Hematopoietic multipotent progenitor cell treated with erythropoietin and hydrocortisone succinate and interleukin-3 and kit ligand, for 15 days (in vitro differentiated cells): ENCODE results near the gene SEPTIN10.
"Not testable (repeated sequence)": the region's sequence is repeated elsewhere in the genome, so short reads cannot be mapped to it uniquely, and the experiment has no call there.

ENCODE experiments used
- DNase-seq: peaks from one replicate; pipeline ENCODE4 v3.0.0-alpha.2; 2015; ENCODE audit warnings: low spot score

The SEPTIN10 gene

DNA sequence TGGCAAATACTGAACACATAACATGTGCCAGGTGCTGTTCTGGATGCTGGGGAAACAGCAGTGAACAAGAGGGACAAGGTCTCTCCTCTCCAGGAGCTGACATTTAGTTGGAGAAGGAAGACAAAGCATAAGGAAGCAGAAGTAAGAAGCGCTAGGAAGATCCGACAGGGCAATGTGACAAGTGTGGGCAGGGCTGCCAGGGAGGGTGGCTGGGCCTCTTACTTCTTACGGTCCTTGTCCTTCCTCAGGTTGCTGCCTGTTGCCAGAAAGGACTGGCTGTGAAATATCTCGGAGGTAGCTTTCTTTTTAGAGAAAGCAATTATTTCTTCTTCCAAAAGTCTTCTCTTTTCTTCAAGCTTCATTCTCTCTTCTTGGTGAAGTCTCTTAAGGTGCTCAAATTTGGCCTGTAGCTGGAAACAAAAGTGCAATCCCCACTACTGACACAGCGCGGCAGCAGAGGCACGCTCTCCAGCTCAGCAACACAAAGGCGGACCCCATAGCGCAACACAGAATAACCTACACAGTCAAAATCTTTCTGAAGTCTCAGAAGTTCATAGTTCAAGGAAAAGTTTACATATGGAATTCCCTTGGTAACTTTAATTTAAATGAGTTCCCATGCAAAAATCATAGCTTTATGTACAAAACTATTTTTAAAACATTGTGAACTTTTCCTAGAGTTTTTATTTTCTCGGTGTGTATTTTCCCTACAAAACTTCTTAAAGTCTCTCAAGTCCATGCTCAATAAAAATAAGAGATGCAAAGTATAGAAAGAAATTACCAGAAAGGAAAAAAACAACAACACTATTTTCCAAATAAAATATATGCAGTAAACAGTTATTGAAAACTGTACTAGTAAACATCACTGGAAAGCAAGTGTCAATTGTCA, 67.7 kb downstream of the SEPTIN10 start:
- peak; percentile 20 for DNase-seq

- DNase-seq = no peak
Observed at GRCh38 chr2:109542384-109542783, 71.4 kb downstream of the SEPTIN10 start.

DNA sequence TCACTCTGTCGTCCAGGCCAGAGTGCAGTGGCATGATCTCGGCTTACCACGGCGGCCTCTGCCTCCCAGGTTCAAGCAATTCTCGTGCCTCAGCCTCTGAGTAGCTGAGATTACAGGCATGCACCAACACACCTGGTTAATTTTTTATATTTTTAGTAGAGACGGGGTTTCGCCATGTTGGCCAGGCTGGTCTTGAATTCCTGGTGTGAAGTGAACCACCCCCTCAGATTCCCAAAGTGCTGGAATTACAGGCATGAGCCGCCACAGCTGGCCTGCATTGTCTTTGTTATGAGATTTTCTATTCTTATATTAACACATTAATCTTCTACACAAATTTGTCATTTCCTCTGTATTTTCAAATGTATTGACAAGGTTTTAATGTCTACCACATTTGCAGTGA, 75.2 kb downstream of the SEPTIN10 start:
- DNase-seq = no peak

DNA sequence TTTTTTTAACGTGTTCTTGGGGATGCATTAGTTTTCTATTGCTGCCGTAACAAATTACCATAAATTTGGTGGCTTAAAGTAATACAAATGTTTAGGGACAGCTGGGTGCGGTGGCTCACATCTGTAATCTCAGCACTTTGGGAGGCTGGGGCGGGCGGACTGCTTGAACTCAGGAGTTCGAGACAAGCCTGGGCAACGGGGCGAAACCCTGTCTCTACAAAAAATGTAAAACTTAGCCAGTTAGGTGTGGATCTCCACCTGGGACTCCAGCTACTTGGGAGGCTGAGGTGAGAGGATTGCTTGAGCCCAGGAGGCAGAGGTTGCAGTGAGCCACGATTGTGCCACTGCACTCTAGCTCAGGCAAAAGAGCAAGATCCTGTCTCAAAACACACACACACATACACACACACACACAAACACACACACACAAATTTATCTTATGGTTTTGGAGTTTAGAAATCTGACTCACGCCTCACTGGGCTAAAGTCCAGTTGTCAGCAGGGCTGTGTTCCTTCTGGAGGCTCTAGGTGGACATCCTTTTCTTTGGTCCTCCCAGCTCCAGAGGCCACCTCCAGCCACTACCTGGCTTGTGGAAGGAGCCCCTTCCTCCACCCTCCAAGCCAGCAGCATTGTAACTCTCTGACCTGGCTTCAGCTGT, 76.1 kb downstream of the SEPTIN10 start:
- no peak for DNase-seq

DNA sequence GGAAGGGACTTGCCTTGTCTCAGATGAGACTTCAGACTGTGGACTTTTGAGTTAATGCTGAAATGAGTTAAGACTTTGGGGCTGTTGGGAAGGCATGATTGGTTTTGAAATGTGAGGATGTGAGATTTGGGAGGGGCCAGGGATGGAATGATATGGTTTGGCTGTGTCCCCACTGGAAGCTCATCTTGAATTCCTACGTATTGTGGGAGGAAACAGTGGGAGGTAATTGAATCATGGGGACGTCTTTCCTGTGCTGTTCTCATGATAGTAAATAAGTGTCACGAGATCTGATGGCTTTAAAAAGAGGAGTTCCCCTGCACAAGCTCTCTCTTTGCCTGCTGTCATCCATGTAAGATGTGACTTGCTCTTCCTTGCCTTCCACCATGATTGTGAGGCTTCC, 77.2 kb downstream of the SEPTIN10 start:
- DNase-seq = not testable (repeated sequence)

GRCh38 chr2:109535217-109535946, 78.4 kb downstream of the SEPTIN10 start:
- no peak for DNase-seq

GRCh38 chr2:109533823-109534222, 79.9 kb downstream of the SEPTIN10 start:
- DNase-seq = no peak

DNA sequence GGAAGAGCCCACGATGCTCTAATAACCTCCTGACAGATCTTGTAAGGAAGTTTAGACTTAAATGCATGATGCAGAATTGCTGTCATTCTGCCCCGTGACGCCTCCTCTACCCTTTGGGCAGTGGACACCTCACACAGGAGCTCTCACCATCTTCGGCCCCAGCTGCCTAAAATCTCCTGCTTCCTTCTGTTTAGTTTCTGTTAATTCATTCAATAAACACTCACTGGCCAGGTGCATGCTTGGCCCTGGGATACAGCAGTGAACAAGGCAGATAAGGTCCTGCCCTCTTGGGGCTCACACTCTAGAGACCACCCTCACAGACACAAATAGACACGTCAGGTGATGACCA, 81.1 kb downstream of the SEPTIN10 start:
- no peak for DNase-seq

- no peak for DNase-seq
Observed at GRCh38 chr2:109531896-109532727, 81.7 kb downstream of the SEPTIN10 start.

DNA sequence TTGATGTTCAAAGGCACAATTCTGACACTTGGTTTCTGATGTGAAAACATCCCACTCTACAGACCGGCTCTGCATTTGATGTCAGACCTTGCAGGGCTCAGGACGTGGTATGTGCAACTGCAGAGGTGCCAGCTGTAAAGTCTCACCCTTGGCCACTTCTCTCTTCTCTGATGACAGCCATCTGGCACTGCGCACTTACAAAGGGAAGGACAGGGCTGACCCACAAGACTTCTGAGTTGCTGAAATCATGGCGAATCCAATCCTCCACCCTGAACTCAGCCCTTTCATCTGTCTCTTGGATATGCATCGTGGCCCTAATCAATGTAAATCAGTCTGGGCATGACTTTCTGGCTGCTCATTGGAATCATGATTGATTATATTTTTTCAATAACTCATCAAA, 82.5 kb downstream of the SEPTIN10 start:
- no peak for DNase-seq

DNA sequence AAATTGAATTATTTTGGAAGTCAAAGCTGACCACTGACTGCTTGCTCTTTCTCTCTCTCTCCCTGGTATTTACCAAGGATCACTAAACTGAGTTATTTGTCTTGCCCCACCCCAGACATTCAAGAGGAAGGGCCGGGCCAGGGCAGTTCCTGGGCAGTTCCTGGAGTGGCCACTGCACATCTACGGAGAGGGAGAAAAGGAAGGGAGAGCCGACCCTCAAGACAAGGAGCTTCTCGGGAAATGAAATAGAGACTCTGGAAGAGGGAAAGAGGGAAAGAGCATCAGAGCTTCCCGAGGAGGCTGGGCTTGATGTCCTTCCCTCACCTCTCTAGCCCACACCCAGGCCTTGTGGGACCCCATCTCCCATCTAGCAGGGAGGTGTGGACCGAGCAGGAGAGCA, 83.1 kb downstream of the SEPTIN10 start:
- no peak for DNase-seq

DNA sequence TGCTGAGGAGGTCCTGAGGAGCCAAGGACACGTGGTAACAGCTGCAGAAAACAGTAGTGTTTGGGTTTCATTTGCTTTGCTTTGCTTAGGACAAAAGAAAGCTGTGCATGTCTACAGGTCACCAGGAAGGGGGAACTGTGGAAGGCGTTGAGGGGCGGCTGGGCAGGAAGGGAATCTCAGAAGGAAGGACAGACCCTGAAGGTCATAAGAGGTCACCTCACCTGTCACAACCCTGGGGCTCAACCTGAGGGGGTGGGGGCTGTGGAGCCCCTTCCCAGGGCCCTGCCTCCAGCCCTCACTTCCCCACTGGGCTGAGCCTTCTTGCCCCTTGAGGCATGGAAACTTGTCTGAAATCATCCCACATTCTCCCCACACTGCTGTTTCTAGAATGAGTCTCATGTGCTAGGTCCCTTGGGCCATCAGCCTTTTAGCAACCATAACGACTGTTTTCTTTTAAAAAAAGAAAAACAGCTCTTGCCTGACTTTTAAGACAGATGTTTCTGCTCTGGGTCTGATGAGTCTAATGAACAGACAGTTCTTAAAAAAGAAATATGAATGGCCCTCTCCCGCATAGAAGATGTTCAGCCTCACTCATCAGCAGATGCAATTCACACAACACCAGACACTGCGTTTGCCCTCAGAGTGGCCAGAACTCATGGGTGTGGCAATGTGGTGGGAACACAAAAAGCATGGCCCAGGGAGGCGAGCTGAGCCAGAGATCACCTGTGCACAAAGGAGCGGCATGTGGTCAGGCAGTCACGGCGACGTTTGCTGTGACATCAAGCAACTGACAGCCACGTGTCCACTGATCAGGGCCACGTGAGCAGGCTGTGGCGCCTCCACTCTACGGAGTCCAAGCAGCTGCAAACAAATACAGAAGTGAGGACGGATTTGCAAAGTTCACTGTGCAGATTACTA, 84.0 kb downstream of the SEPTIN10 start:
- DNase-seq = no peak

DNA sequence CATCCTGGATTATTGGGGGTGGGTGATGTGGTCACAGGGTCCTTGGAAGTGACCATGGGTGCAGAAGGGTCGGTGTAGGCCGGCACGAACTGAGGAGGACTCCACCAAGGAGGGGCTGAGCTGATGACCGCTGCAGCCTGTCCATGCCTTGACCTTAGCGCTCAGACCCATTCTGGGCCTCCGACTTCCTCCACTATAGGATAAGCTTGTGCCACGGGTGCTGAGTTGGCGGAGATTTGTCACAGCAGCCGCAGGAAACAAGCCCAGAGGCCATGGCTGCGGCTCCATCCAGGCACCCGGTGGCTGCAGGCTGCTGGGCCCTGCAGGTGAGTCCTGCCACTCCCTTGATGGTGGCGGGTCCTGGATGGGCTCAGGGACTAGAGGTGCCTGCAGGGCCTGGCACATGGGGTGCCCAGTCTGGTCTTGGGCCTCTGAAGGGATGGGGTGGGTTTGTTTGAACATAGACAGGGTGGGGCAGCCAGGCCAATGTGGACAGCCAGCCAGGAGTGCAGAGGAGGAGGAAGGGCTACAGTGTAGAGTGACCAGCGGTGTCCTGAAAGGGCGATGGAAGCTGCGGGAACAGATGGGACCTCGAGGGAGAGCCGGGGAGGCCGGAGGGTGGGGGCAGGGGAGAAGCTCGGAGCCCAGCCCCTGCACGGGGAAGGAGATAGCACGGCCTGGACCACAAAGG, 84.8 kb downstream of the SEPTIN10 start:
- no peak for DNase-seq

DNA sequence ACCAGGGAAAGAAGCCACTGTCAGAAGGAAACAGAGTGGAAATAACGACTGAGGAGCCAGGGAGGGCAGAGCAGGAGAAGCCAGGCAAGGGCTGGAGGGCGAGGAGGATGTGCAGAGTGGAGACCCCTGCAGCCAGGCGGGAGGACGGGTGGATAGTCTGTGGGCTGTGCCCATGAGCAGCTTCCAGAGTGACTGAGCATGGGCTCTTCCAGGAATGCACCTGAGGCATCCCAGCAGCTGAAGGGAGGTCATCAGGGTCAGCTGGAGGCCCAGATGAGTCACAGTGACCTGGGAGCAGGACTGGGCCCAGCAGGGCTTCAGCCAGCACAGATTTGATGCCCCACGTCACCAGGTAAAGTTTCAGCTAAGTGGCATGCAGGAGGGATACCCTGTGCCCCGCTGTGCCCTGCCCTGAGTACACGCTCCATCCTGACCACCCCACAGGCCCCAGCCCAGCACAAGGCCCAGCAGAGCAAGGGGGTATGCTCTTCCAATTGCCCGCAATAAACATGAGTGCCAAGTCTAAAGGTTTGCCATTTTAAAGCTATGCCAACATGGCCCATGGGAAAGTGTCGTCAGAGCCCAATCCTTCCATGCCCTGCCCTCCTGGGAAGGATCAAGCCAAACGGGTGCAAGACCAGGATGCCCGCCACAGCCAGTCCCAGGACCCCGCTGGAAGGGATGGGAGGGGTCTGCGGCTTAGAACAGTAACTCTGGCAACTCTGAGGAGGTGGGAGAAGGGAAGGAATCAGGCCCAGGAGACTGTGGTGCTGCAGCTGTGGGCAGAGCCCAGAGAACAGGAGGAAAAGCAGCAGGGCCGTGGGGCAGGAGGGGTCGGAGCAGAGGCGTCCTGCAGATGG, 85.7 kb downstream of the SEPTIN10 start:
- DNase-seq = no peak

DNA sequence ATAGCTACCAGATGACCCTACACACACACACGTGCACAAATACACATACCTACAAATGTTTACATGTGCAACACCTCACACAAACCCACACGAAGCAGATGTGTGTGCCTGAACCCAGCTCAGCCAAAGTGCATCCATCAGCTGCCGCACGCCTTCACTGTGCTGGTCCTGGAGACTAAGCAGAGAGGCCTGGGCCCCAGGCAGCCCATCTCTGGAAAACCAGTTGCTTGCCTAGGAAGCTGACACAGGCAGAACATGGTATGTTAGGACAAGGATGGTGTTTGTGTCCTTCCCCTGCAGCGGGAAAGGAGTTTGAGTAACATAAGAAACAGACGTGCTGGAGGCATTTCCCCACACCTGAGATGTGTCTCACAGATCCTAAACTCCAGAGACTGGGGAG, 86.7 kb downstream of the SEPTIN10 start:
- no peak for DNase-seq

GRCh38 chr2:109526442-109526970, 87.3 kb downstream of the SEPTIN10 start:
- DNase-seq = no peak

- DNase-seq = no peak
Observed at GRCh38 chr2:109525836-109526235, 87.9 kb downstream of the SEPTIN10 start.

- DNase-seq = no peak
Observed at GRCh38 chr2:109523536-109524361, 90.0 kb downstream of the SEPTIN10 start.
